Stimulated activated CD4-positive, alpha-beta T cell treated with anti-CD3 and anti-CD28 coated beads, Interleukin-4, amount 100 ng/mL, for 24 hours (primary cell): ENCODE results near the gene ARMH3.
A peak's percentile ranks its signal among the peaks of the same experiment; 100 is the strongest.
"Not testable (repeated sequence)": the region's sequence is repeated elsewhere in the genome, so short reads cannot be mapped to it uniquely, and the experiment has no call there.

Source experiments
- DNase-seq: peaks from one replicate; pipeline ENCODE4 v3.0.0-alpha.2; 2020

The ARMH3 gene

GRCh38 chr10:102040305-102041050 lies 15.5 kb downstream of the ARMH3 start:
- DNase-seq, result no peak

DNA sequence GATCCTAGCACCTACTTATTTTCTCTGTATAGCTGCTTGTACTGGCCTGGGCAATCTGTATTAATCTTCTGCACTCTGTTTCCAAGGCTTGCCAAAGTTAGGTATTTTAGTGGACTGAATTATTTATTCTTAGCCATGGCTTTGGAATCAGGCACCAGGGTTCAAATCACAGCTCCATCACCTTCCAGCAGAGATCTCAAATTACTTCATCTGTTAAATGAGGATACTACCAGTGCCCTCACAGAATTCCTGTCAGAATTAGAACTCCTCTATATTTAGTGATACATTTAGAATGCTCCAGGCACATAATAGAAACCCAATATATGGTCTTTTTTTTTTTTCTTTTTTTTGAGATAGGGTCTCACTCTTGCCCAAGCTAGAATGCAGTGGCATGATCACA lies 17.6 kb downstream of the ARMH3 start:
- DNase-seq, result no peak

DNA sequence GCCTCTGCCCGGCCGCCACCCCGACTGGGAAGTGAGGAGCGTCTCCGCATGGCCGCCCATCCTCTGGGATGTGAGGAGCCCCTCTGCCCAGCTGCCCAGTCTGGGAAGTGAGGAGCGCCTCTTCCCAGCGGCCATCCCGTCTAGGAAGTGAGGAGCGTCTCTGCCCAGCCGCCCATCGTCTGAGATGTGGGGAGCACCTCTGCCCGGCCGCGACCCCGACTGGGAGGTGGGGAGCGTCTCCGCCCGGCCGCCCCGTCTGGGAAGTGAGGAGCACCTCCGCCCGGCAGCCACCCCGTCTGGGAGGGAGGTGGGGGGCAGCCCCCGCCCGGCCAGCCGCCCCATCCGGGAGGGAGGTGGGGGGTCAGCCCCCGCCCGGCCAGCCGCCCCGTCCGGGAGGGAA lies 20.2 kb downstream of the ARMH3 start:
- not testable (repeated sequence) for DNase-seq

DNA sequence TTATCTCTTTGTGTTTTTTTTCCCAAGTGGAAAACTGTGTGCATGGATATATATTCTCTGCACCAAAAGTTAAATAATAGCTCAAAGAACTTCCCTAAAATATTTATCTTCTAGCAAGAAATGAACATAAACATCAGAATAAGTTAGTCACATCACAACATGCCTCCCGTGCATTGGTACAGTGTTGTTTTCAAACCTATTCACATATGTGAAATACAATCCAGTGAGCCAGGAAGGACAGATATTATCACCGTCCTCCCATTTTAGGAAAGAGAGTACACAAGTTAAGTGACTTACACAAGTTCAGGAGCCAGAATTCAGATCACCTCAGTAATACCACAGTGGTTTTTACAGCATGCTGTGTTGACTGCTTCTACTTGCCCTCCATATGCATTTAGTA lies 22.2 kb downstream of the ARMH3 start:
- no peak for DNase-seq

GRCh38 chr10:102027261-102027660 lies 28.7 kb downstream of the ARMH3 start:
- DNase-seq, result no peak

DNA sequence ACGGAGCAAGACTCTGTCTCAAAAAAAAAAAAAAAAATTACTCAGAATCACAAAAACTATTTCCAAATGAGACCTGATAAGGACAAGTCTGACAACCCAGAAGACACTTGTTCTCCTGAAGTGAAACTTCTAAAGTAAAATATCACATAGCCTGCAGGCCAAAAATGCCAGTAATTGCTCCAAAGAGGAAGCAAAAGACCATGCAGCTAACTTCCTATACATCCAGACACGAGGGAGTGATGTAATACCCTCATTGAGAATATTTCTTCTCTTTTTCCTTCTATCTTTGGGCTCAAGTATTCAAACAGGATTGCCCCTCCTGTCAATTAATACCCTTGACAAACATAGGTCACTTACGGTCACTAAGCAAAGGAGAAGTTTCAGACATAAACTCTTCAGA lies 31.2 kb downstream of the ARMH3 start:
- no peak for DNase-seq

- DNase-seq, result no peak
Measured at GRCh38 chr10:102020938-102021337, 35.0 kb downstream of the ARMH3 start.

- DNase-seq, result no peak
Measured at GRCh38 chr10:102017295-102017694, 38.7 kb downstream of the ARMH3 start.

DNA sequence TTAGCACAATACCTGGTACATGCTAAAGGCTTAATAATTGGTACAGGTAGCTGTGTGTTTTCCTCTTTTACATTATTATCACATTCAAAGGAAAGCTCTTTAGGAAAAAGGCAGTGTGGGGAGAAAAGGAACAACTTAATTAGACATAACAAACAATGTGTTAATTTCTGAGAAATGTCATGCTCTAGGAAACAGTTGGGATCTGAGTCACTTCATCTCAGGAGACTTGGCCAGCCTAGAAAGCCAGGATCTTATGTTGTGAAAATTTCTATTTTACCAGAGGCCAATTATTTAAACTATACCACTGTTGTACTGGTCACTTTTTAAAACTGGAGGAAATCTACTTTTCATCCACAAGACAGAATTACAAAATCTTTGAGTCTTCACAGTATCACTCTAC lies 39.6 kb downstream of the ARMH3 start:
- DNase-seq, result no peak

DNA sequence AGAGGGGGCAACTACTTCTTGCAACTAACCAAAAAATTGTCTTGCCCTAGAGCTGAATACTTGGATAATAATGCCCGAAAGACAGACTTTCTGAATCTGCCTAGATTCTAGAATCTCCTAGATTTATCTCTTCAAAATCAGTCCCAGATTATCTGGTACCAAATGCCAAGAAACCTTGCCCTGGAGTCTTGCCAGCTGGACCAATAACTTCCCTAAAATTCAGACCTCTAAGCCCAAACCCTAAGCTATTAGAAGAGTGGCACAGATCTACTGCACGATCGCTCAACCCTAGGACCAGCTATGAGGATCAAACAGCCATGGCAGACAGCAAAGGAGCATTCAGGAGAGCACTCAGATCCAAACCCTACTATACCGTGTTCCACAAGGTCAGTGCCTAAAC lies 45.0 kb downstream of the ARMH3 start:
- DNase-seq, result no peak

DNA sequence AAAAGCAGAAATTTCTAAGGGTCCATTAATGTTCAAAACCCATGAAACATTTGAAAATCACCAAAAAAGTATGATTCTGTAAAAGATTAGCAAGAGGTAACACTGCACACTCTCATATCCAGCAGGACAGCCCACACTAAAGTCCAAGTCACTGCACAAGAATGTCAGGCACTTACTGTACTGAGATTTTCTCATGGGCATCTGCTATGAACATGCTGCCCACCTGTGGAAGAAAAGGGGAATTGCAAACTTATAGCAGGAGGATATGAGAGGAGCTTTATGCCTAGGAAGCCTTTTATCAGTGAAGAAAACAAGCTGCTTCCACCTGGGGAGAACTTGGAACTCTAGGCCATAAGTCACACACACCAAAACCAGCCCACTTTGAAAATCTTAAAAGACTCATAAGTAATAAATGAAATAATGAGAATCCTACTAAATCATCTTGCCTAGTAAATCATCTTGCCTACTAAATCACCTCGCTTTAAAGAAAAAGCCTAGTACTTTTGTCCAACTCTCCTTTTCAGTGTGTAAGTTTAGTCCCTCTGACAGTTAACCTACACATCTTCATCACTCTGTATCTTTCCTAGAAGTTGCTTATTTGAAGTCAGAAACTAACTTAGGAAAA lies 46.1 kb downstream of the ARMH3 start:
- DNase-seq, result peak; percentile 53

DNA sequence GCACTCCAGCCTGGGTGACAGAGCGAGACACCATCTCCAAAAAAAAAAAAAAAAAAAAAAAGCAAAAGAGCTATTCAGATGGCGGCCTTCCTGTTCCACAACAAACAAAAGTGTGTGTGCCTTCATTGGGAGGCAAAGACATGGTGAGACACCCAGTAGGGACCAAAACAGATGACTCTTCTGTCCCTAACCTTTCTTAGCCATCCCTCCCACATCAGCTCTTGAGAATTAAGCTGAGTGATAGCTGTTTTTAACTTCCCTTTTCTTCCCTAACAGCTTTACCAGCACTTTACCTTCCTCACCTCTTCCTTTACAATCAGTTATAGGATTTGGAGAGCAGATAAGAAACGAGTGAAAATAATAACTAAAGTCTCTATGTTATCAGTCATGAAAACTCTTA lies 48.2 kb downstream of the ARMH3 start:
- DNase-seq, result no peak

GRCh38 chr10:102007031-102007430 lies 48.9 kb downstream of the ARMH3 start:
- DNase-seq, result not testable (repeated sequence)

DNA sequence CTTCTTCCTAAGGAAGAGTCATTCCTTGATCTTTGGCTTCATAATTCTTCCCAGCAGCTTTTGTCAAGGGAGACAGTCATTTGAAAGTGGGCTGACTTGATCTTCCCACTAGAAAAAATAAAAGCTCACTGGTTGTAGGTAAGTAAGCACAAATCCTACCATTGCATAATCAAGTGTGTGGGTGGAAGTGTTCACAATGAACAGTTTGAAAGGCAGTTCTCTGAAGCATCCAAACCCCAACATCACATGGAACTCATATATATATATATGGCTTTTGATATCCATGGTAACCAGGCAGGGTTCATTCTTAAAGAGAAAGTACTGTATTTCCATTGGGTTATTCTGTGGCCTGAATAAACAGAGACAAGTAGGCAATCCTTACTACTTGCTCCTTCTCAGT lies 51.6 kb downstream of the ARMH3 start:
- DNase-seq, result no peak

DNA sequence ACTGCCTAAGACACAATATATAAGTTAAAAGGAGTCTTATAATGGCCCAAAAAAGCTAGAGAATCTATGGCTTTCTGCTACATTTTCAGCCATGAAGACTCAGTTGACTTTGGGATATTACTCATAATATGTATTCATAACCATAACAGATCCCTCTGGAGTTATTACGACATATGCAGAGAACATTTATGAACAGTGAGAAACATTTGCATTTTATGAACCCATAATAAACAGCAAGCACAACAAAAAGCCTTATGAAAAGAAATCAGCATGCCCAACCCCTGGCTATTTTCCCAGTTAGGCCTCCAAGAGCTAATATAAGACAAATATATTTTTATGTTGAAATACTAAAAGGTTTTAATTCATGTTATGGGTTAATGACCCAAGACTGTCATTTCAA lies 52.4 kb downstream of the ARMH3 start:
- DNase-seq, result no peak

- no peak for DNase-seq
Measured at GRCh38 chr10:102001435-102002068, 54.4 kb downstream of the ARMH3 start.

GRCh38 chr10:101997803-101998202 lies 58.2 kb downstream of the ARMH3 start:
- DNase-seq, result no peak

DNA sequence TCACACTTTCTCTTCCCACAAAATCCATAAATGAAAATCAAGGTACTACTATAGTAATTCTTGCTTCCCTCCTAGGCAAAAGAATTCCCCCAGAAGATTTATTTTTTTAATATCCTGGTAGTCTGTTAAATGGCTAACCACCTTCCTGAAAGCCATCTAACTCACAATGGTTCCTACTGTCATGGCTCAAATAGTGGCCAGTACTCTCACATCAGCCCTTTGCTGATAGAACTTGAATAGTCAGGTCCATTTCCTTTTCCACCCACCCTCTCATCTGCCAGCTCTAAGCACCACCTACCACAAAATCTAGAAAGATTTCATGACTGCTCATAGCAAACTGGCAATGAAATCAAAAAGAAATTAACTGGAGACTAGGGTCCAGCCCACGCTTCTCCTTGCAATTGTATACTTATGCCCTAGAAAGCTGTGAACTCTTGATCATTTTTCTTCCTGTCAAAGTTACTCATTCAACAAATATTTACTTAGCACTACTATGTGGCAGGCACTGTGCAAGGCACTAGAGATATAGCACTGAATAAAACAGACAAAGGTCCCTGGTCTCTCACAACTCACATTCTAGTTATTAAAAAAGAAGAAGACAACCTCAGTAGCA lies 60.4 kb downstream of the ARMH3 start:
- DNase-seq, result no peak

GRCh38 chr10:101993651-101994200 lies 62.2 kb downstream of the ARMH3 start:
- DNase-seq, result no peak

DNA sequence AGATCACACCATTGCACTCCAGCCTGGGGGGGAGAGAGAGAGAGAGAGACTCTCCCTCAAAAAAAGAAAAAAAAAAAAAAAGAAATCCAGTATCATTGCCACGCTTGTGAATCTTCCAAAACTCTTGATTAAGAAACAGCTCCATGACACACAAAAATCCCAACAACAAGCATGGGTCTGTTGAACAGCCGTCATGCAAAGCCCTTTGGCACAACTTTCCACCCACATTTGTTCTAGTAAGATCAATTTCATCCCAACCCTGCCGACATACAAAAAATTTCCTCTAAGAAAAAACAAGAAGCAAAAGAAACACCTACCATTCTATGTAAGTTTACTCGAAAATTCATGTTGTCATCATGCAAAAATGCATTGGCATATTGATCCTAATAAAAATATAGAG lies 62.8 kb downstream of the ARMH3 start:
- no peak for DNase-seq

DNA sequence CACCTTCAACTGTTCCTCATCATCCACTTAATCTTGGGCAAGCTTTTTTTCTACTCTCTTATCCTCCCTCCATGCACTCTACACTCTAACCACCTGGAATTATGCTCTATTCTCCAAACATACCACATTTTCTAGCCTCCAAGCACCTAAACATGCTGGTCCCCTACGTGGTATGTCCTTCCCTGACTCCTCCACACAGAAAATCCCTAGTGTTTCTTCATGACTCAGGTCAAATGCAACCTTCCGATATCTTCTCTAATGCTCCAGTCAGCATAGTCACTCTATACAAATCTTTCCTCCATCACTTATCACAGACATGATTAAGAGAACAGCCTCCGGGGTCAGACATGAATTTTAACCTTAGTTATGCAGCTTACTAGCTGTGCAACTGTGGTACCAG lies 68.8 kb downstream of the ARMH3 start:
- DNase-seq, result no peak

DNA sequence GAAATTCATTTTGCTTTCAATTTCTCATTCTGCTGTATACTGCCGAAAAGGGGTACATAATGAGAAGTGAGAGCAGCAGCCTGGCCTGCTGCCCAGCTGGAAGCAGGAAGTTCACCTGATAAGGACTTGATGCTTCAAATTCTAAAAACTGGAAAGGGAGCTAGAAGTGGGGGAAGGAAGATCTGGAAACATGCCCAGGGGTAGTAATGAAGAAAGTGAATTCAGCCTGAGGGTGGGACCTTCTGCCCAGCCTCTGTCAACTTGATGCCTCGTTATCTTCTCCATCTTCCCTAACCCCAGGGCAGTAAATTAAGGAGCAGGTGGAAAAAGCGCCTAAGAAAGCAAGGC lies 69.4 kb downstream of the ARMH3 start:
- DNase-seq, result no peak

DNA sequence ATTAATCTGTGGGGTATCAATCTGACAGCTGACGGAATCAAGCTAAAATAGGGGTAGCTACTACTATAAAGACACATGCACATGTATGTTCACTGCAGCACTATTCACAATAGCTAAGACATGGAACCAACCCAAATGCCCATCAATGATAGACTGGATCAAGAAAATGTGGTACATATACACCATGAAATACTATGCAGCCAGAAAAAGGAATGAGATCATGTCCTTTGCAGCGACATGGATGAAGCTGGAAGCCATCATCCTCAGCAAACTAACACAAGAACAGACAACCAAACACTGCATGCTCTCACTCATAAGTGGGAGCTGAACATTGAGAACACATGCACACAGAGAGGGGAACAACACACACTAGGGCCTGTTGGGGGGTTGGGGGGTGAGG lies 75.3 kb downstream of the ARMH3 start:
- not testable (repeated sequence) for DNase-seq
